Measurements from ENCODE around the gene PRKCG. TPM values are rescaled to one million over a fixed set of nuclear protein-coding genes. Genes with fewer than 3 reads are reported as not detected.

The PRKCG gene
- total RNA-seq, 1 experiment from 2014 or later, result 0.84 TPM

- POLR2A ChIA-PET (ENCODE audit: low non-redundant PET), result no interaction called here
- BruUV-seq (replicated peaks), result no TSS peak
- Histone ChIP-seq H3K27ac (ENCODE audit: low read depth, low read length, poor library complexity, severe bottlenecking) (no peak overlapping the region), H3K36me3 (ENCODE audit: insufficient read depth, low read length, poor library complexity, severe bottlenecking) (peaks cover 12% of the 10 kb centered on the region), H3K9me3 (ENCODE audit: low read depth, low read length, poor library complexity, severe bottlenecking) (no peaks in the 10 kb centered on the region), H3K4me1 (ENCODE audit: insufficient read depth, low read length, poor library complexity, severe bottlenecking) (peaks cover 16% of the 10 kb centered on the region), H3K4me3 (ENCODE audit: low read depth, low read length, poor library complexity, severe bottlenecking) (peak overlapping the region; percentile 70), H3K27me3 (replicated peaks; ENCODE audit: insufficient read depth, low read depth, low read length, poor library complexity) (no peaks in the 10 kb centered on the region)
- intact Hi-C loops (cut with micrococcal nuclease; ENCODE audit: unreplicated experiment), result no loop called here
- DNase-seq (ENCODE audit: low spot score), result no peak
- CTCF ChIA-PET, result no interaction called here
- TF ChIP-seq EZH2 (IDR thresholded peaks at IDR 0.05; ENCODE audit: borderline replicate concordance, low read depth, low read length, poor library complexity, severe bottlenecking), result no peak
- TF ChIP-seq, protein P1, sequence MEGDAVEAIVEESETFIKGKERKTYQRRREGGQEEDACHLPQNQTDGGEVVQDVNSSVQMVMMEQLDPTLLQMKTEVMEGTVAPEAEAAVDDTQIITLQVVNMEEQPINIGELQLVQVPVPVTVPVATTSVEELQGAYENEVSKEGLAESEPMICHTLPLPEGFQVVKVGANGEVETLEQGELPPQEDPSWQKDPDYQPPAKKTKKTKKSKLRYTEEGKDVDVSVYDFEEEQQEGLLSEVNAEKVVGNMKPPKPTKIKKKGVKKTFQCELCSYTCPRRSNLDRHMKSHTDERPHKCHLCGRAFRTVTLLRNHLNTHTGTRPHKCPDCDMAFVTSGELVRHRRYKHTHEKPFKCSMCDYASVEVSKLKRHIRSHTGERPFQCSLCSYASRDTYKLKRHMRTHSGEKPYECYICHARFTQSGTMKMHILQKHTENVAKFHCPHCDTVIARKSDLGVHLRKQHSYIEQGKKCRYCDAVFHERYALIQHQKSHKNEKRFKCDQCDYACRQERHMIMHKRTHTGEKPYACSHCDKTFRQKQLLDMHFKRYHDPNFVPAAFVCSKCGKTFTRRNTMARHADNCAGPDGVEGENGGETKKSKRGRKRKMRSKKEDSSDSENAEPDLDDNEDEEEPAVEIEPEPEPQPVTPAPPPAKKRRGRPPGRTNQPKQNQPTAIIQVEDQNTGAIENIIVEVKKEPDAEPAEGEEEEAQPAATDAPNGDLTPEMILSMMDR (conservative IDR thresholded peaks at IDR 0.05; ENCODE audit: low read depth, low read length), result no peak
Observed at GRCh38 chr19:53870485-53870844, 11.5 kb upstream of the PRKCG start.

- CTCF ChIA-PET, result no interaction called here
- Histone ChIP-seq H3K27ac (ENCODE audit: low read depth, low read length, poor library complexity, severe bottlenecking) (no peak overlapping the region), H3K9me3 (ENCODE audit: low read depth, low read length, poor library complexity, severe bottlenecking) (no peaks in the 10 kb centered on the region), H3K4me3 (ENCODE audit: low read depth, low read length, poor library complexity, severe bottlenecking) (no peak overlapping the region), H3K36me3 (ENCODE audit: insufficient read depth, low read length, poor library complexity, severe bottlenecking) (peaks cover 17% of the 10 kb centered on the region), H3K4me1 (ENCODE audit: insufficient read depth, low read length, poor library complexity, severe bottlenecking) (peaks cover 8% of the 10 kb centered on the region), H3K27me3 (replicated peaks; ENCODE audit: insufficient read depth, low read depth, low read length, poor library complexity) (no peaks in the 10 kb centered on the region)
- POLR2A ChIA-PET (ENCODE audit: low non-redundant PET), result no interaction called here
- BruUV-seq (replicated peaks), result no TSS peak
- intact Hi-C loops (cut with micrococcal nuclease; ENCODE audit: unreplicated experiment), result no loop called here
- TF ChIP-seq, protein P1 (conservative IDR thresholded peaks at IDR 0.05; ENCODE audit: low read depth, low read length), result no peak
- no peak for TF ChIP-seq EZH2 (IDR thresholded peaks at IDR 0.05; ENCODE audit: borderline replicate concordance, low read depth, low read length, poor library complexity, severe bottlenecking)
- no peak for DNase-seq (ENCODE audit: low spot score)
Observed at GRCh38 chr19:53871454-53871853, 10.5 kb upstream of the PRKCG start.

- no peak overlapping the region for H3K27ac ChIP-seq (ENCODE audit: low read depth, low read length, poor library complexity, severe bottlenecking)
- H3K9me3 ChIP-seq (ENCODE audit: low read depth, low read length, poor library complexity, severe bottlenecking), result no peaks in the 10 kb centered on the region
- DNase-seq (ENCODE audit: low spot score), result no peak
- no TSS peak for BruUV-seq (replicated peaks)
- CTCF ChIA-PET, result no interaction called here
- peaks cover 17% of the 10 kb centered on the region for H3K36me3 ChIP-seq (ENCODE audit: insufficient read depth, low read length, poor library complexity, severe bottlenecking)
- TF ChIP-seq EZH2 (IDR thresholded peaks at IDR 0.05; ENCODE audit: borderline replicate concordance, low read depth, low read length, poor library complexity, severe bottlenecking), result no peak
- TF ChIP-seq, protein P1 (conservative IDR thresholded peaks at IDR 0.05; ENCODE audit: low read depth, low read length), result no peak
- H3K27me3 ChIP-seq (replicated peaks; ENCODE audit: insufficient read depth, low read depth, low read length, poor library complexity), result no peaks in the 10 kb centered on the region
- intact Hi-C loops (cut with micrococcal nuclease; ENCODE audit: unreplicated experiment), result no loop called here
- H3K4me1 ChIP-seq (ENCODE audit: insufficient read depth, low read length, poor library complexity, severe bottlenecking), result no peaks in the 10 kb centered on the region
- no peak overlapping the region for H3K4me3 ChIP-seq (ENCODE audit: low read depth, low read length, poor library complexity, severe bottlenecking)
- POLR2A ChIA-PET (ENCODE audit: low non-redundant PET), result interaction anchor here (0.6 kb wide), 1 partner anchor 10 kb away, joined by 3 read pairs; no protein-coding TSS in a partner anchor
Observed at GRCh38 chr19:53872762-53873161, 9.2 kb upstream of the PRKCG start.
